Measurements from ENCODE around the gene CABLES2.

CABLES2 gene

GRCh38 chr20:62404112-62404665 lies 2.9 kb downstream of the CABLES2 start:
- DNase-seq = no peak

DNA sequence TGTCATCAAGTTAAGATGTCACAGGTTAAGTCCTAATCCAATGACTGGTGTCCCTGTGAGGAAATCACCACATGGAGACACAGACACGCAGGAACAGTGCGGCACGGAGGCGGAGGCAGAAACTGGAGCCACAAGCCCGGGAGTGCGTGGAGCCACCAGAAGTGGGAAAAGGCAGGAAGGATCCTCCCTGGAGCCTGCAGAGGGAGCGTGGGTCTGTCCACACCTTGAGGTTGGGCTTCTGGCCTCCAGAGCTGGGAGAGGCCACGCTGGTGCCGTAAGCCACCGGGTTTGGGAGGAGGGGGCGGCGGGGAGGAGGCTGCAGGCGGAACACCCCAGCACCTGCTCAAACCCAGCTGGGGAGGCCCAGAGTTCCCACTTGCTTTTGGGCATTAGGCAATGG lies 3.8 kb downstream of the CABLES2 start:
- no peak for DNase-seq

DNA sequence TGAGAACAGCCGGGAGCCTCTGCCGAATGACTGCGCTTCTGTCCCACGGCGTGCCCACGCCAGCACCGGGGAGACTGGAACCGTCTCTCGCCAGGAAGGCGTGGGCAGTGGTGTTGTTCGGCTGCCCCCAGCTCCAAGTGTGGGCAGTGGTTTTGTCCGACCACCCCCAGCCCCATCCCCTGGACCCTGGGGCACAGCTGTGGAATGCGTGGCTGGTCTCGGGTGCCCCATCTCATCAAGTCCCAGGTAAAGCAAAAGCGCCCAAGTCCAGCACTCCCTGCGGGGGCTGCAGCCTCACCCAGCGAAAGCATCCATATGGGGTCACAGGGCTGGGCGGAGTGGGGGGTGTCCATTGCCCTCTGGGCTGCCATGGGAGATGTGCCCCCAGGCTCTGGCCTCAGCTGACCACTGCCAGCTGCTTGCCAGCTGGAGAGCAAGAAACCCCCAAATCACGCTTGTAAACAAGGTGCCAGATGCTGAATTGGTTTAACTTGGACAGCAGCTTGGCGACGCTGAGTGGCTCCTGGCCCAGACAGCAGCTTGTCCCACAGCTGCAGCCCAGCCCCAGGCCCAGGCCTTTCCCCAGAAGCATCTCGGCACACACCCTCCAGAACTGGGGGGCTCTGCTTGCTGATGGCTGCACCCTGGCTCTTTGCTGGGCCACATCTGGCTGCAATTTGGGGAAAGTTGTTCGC lies 4.5 kb downstream of the CABLES2 start:
- DNase-seq = no peak

- DNase-seq = no peak
Observed at GRCh38 chr20:62401331-62401779, 5.7 kb downstream of the CABLES2 start.

DNA sequence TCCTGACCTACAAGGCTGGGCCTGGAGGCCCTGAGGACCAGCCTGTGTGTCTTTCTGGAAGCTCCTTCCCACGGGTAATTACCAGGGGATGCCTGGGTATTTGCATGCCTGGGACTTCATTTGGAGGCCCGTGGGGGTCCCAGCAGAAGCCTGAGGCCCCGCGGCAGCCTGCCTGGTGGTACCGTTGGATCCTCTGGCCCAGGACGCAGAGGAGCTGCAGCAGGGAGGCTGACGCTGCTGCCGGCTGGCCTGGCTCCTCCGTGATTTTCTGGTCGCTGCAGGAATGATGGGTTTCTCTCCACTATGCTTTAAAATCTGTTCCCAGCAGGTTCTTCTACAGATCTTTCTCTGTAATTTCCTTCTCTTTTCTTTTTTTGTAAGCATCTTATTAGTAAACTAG lies 6.5 kb downstream of the CABLES2 start:
- no peak for DNase-seq

- no peak for DNase-seq
Observed at GRCh38 chr20:62400021-62400420, 7.1 kb downstream of the CABLES2 start.

DNA sequence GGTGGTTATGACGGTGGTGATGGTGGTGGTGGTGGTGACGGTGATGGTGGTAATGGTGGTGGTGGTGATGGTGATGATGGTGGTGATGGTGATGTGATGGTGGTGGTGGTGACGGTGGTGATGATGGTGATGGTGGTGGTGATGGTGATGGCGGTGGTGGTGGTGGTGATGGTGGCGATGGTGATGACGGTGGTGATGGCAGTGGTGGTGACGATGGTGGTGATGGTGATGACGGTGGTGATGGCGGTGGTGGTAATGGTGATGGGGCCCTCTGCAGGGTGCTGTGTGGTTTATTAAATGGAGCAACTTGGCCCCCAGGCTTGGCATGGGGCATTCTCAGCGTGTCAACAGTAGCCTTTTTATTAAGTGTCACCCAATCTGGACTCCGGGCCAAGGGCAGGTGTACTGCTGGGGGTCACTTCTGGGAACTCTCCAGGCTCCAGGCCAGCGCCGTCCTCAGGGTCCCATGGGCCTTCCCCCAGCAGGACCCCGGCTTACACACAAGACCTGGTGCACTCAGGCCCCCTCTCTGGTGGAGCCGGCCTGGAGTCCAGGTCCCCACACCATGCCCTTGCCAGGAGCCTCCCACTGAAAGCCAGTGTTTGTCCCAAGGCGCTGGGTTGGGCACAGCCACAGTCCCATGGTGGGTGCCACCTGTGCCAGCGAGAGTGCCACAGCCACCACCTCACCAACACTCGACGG lies 8.8 kb downstream of the CABLES2 start:
- no peak for DNase-seq

GRCh38 chr20:62396367-62397239 lies 10.5 kb downstream of the CABLES2 start:
- DNase-seq = no peak

- DNase-seq = no peak
Observed at GRCh38 chr20:62395311-62396242, 11.5 kb downstream of the CABLES2 start.

DNA sequence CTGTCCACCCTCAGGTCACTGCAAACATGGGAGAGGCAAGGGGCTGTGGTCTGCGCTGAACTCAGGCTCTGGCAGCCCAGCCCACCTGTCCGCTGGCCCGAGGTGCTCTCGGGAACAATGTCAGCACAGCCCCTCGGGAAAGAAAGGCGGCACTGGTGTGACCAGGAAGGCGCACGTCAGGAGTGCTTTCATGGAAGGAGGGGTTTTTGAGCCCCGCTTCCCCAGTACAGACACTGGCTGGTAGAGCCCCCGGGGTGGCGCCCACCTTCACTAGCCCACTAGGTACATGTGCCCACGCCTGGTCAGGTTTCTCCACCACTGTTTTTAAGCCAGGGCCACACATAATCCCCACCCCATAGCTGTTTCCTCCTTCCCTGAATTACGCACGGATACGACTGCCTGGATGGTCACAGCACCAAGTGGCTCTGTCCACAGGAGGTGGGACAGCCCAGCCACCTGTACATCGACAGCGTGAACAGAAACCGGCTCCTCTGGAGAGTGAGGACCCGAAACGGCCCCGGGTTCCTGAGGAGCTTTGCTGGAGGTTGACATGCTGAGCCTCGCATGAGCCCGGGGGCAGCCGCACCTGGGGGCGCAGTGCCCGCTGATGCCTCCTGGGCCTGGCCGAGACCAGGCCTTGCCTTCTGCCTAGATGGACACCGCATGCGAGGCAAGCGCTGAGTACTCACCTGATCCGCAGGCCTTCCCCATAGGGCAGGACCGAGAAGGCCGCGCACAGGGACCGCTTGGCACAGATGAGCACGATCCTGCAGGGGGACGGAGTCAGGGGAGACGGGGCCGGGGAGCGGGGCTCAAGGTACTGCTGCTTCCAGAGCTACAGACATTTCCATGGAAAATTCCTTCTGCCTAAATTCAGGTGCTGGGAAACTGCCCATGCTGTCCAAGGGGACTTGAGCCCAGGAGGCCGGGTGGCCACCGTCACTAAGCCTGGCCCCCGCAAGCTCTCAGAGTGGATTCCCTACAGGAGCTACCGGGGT lies 12.5 kb downstream of the CABLES2 start:
- no peak for DNase-seq

DNA sequence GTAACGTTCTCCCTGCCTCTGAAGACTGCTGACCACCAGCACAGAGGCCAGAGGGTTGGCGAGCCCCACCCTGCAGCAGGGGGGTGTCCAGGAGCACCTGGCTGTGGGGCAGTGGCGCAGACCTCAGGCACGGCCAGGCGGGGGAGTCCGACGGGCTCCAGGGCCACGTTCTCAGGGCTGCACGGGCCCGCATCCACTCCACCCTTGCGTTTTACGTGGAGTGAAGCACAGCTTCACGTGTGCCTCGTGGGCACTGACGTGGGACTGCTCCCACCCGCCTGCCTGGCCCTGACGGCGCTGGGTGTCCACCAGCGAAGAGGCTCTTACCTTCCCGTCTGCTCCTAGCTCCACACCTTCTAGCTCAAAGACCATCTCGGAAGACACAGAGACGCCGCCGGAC lies 13.3 kb downstream of the CABLES2 start:
- DNase-seq = no peak

- no peak for DNase-seq
Observed at GRCh38 chr20:62393335-62393665, 13.8 kb downstream of the CABLES2 start.

DNA sequence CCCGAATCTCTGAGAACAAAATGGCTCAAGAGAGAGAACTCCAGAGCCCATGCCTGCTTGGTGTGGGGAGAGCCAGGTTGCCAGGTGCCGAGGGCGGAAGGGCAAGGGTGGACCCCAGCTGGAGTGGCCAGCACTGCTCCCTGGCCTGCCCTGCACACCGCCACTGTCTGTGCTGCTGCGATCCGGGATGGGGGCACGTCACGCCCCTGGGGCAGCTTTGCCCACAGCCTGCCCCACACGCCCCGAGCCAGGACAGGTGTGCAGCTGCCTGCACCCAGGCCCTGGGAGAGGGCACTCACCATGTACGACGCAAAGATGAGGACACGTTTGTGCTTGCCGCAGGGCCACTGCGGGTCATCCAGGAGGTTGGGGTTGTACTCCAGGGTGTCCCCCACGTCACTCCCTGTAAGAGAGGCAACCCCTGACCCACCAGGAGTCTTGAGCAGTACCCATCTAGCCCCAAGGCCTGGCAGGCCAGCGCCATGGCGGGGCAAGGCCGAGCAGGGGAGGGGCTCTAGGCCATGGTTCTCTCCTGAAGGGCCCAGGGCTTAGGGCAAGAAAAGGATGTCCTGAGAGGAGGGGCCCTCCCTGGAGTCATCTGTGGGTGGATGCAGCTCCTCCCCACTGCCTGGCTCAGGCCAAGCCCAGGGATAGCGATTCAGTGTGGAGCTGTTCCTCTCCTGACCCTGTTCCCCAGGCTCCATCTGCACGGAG lies 14.3 kb downstream of the CABLES2 start:
- no peak for DNase-seq

DNA sequence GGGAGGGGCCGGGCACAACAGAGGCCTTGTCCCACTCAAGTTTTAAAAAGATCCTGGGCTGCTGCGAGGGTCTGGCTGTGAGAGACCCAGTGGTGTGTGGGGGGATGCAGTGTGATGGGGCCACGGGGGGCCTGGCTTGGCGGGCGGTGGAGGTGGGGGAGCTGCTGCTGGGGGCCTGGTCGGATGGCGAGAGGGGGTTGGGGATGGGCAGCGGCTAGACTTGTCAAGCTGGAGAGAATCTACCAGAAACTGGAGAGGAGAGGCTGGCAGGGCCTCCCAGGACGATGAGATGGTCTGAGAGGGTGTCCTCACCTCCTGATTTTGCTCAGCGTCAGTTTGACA lies 15.0 kb downstream of the CABLES2 start:
- no peak for DNase-seq

- no peak for DNase-seq
Observed at GRCh38 chr20:62391165-62392076, 15.7 kb downstream of the CABLES2 start.

DNA sequence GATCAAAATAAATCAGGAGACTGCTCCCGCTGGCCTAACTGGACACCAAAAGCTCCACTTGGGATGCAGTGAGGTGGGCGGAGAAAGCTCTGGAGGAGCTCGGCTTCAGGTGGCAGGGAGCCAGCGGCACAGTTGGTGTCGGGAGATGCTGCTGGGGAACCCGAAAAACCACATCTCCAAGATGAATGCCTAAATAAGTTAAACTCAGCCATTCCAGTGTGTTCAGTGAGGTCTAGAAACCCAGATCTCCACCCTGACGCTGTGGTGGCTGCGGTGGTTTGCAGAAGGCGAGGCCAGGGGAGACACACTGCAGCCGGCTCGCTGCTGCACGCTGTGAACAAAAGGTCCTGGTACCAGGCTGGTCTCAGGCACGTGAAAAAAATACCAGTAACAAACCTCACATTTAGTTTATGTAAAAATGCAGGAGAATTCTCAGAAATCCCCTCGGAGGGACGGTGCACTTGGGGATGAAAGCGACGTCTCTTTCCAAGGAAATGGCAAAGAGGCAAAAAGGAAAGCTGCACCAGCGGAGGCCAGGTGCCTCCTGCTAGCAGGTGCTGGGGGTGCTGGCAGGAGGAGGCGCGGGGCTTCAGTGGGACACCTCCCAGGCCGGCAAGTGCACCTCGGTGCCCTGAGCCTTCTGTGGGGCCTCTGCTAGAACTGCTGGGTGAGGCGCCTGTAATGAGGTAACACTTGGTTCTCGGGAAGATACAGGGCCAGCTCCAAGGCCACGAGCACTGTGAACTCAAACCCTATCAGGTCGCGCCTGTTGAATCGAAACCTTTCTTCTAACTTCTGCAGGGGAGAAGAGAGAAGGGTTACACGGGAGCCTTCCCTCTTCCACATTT lies 16.5 kb downstream of the CABLES2 start:
- DNase-seq = no peak

DNA sequence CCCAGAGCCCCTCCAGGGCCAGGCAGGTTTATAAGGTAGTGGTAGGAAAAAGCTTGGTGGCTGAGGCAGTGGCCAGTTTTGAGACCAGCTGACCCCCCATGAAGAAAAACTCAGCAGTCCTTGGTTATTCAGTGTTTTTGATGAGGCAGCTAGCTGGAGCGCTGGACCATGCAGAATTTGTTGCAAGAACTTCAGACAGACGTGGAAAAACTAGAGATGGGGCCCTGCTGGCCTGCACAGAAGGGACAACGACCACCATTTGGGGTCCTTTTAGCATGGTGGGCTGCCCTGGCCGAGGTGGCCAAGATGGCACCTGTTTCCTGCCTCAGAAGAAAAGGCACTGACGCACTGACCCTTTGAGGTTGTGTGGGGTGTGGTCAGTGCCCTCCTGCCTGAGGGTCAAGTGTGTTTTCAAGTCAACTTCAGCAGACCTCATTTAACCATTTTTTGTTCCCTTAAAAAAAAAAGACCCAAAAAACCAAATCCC lies 17.4 kb downstream of the CABLES2 start:
- no peak for DNase-seq
